SK-N-SH treated with all-trans-retinoic acid at 6 μM for 48 hours (cell line): Measurements from ENCODE around the gene C5AR2.

Source experiments
- ATAC-seq: fragments of 200-7000 bp; cut with Tn5 transposase; 3 replicates; pipeline ENCODE4 v1.9.1; 2020; ENCODE audit warnings: mild to moderate bottlenecking, moderate library complexity
- BACH2 ChIP-seq: fragments of 250-450 bp; sonication (Bioruptor Pico); IDR thresholded peaks from 2 replicates; pipeline ENCODE4 v1.9.0; 2021; ENCODE audit warnings: mild to moderate bottlenecking, borderline replicate concordance
- CSDC2 ChIP-seq: fragments of 250-450 bp; sonication (Bioruptor Pico); IDR thresholded peaks from 2 replicates; pipeline ENCODE4 v1.5.0; 2020; ENCODE audit warnings: mild to moderate bottlenecking, moderate library complexity
- ISL1 ChIP-seq: fragments of 250-450 bp; sonication (Bioruptor Pico); IDR thresholded peaks from 2 replicates; pipeline ENCODE4 v2.1.2; 2022; ENCODE audit warnings: mild to moderate bottlenecking, moderate library complexity
- PPARA ChIP-seq: fragments of 250-450 bp; sonication (Bioruptor Pico); IDR thresholded peaks from 2 replicates; pipeline ENCODE4 v1.5.0; 2020; ENCODE audit warnings: mild to moderate bottlenecking, borderline replicate concordance
- SNAI2 ChIP-seq: fragments of 250-450 bp; sonication (Bioruptor Pico); IDR thresholded peaks from 2 replicates; pipeline ENCODE4 v1.5.0; 2020; ENCODE audit warnings: mild to moderate bottlenecking, moderate library complexity
- TOX ChIP-seq: fragments of 250-450 bp; sonication (Bioruptor Pico); IDR thresholded peaks from 2 replicates; pipeline ENCODE4 v1.8.0; 2021; ENCODE audit warnings: mild to moderate bottlenecking, moderate library complexity, borderline replicate concordance
- ZC3H10 ChIP-seq: fragments of 250-450 bp; sonication (Bioruptor Pico); IDR thresholded peaks from 2 replicates; pipeline ENCODE4 v1.5.1; 2021; ENCODE audit warnings: mild to moderate bottlenecking, moderate library complexity
- ZFP30 ChIP-seq: fragments of 450-650 bp; formaldehyde crosslinking; IDR thresholded peaks from 2 replicates; pipeline ENCODE4 v1.5.0; 2022; ENCODE audit warnings: mild to moderate bottlenecking, moderate library complexity
- ZNF70 ChIP-seq: fragments of 450-650 bp; formaldehyde crosslinking; IDR thresholded peaks from 2 replicates; pipeline ENCODE4 v1.5.0; 2020; ENCODE audit warnings: mild to moderate bottlenecking, moderate library complexity
- ZNF8 ChIP-seq: fragments of 450-650 bp; formaldehyde crosslinking; IDR thresholded peaks from 2 replicates; pipeline ENCODE4 v1.5.0; 2020; ENCODE audit warnings: mild to moderate bottlenecking, moderate library complexity
- TF ChIP-seq, protein P1 (sequence below): fragments of 250-450 bp; sonication (Bioruptor Pico); IDR thresholded peaks from 2 replicates; pipeline ENCODE4 v1.5.1; 2020; ENCODE audit warnings: low read depth, mild to moderate bottlenecking, moderate library complexity
- TF ChIP-seq, protein P2 (sequence below): fragments of 250-450 bp; sonication (Bioruptor Pico); IDR thresholded peaks from 2 replicates; pipeline ENCODE4 v1.5.1; 2021; ENCODE audit warnings: mild to moderate bottlenecking, moderate library complexity
- TF ChIP-seq, protein P3 (sequence below): fragments of 250-450 bp; sonication (Bioruptor Pico); IDR thresholded peaks from 2 replicates; pipeline ENCODE4 v1.5.0; 2020; ENCODE audit warnings: mild to moderate bottlenecking, moderate library complexity
- TF ChIP-seq, protein P4 (sequence below): fragments of 250-450 bp; sonication (Bioruptor Pico); IDR thresholded peaks from 2 replicates; pipeline ENCODE4 v1.8.0; 2021; ENCODE audit warnings: low read depth, mild to moderate bottlenecking, moderate library complexity, borderline replicate concordance
- TF ChIP-seq, protein P5 (sequence below): fragments of 250-450 bp; sonication (Bioruptor Pico); IDR thresholded peaks from 2 replicates; pipeline ENCODE4 v1.8.0; 2020; ENCODE audit warnings: mild to moderate bottlenecking, moderate library complexity, borderline replicate concordance

Gene C5AR2

DNA sequence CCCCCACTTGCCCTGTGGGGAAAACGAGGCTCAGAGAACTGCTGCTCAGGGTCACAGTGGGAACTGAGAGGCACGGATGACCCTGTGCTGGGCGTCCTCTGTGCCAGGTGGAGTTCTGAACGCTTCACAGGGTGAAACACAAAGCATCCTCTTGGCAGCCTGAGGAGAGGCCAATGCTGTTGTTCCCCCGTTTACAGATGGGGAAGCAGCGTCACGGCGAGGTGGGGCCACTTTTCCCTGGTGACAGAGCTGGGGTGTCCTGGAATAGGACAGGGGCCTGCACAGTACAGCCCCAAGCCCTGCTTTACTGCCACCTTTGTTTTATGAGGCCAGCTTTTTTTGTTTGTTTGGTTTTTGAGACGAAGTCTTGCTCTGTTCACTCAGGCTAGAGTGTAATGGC lies 39.3 kb downstream of the C5AR2 start:
- no peak for ATAC-seq
- TF ChIP-seq, protein P1, sequence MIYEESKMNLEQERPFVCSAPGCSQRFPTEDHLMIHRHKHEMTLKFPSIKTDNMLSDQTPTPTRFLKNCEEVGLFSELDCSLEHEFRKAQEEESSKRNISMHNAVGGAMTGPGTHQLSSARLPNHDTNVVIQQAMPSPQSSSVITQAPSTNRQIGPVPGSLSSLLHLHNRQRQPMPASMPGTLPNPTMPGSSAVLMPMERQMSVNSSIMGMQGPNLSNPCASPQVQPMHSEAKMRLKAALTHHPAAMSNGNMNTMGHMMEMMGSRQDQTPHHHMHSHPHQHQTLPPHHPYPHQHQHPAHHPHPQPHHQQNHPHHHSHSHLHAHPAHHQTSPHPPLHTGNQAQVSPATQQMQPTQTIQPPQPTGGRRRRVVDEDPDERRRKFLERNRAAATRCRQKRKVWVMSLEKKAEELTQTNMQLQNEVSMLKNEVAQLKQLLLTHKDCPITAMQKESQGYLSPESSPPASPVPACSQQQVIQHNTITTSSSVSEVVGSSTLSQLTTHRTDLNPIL: no peak

DNA sequence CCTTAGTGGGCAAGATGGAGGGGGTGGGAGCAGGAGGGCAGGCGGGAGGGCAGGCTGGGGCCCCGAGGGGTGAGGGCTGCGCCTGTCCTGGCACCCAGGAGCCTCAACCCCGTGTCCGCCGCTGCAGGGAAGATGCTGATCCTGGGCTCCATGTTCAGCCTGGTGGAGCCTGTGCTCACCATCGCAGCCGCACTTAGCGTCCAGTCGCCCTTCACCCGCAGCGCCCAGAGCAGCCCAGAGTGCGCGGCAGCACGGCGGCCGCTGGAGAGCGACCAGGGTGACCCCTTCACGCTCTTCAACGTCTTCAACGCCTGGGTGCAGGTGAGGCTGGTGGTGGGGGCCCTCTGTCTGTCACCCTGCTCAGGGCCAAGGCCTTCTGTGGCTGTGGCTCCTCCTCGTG lies 40.6 kb downstream of the C5AR2 start:
- TF ChIP-seq, protein P1: no peak
- TF ChIP-seq, protein P2, sequence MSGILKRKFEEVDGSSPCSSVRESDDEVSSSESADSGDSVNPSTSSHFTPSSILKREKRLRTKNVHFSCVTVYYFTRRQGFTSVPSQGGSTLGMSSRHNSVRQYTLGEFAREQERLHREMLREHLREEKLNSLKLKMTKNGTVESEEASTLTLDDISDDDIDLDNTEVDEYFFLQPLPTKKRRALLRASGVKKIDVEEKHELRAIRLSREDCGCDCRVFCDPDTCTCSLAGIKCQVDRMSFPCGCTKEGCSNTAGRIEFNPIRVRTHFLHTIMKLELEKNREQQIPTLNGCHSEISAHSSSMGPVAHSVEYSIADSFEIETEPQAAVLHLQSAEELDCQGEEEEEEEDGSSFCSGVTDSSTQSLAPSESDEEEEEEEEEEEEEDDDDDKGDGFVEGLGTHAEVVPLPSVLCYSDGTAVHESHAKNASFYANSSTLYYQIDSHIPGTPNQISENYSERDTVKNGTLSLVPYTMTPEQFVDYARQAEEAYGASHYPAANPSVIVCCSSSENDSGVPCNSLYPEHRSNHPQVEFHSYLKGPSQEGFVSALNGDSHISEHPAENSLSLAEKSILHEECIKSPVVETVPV (CRISPR knock-in tag): no peak
- TF ChIP-seq ZNF8 (no peak), ZC3H10 (CRISPR knock-in tag) (no peak), SNAI2 (CRISPR knock-in tag) (no peak), ZNF70 (no peak), CSDC2 (CRISPR knock-in tag) (no peak), PPARA (CRISPR knock-in tag) (no peak), TOX (CRISPR knock-in tag) (no peak), ZFP30 (CRISPR knock-in tag) (no peak)
- TF ChIP-seq, protein P3, sequence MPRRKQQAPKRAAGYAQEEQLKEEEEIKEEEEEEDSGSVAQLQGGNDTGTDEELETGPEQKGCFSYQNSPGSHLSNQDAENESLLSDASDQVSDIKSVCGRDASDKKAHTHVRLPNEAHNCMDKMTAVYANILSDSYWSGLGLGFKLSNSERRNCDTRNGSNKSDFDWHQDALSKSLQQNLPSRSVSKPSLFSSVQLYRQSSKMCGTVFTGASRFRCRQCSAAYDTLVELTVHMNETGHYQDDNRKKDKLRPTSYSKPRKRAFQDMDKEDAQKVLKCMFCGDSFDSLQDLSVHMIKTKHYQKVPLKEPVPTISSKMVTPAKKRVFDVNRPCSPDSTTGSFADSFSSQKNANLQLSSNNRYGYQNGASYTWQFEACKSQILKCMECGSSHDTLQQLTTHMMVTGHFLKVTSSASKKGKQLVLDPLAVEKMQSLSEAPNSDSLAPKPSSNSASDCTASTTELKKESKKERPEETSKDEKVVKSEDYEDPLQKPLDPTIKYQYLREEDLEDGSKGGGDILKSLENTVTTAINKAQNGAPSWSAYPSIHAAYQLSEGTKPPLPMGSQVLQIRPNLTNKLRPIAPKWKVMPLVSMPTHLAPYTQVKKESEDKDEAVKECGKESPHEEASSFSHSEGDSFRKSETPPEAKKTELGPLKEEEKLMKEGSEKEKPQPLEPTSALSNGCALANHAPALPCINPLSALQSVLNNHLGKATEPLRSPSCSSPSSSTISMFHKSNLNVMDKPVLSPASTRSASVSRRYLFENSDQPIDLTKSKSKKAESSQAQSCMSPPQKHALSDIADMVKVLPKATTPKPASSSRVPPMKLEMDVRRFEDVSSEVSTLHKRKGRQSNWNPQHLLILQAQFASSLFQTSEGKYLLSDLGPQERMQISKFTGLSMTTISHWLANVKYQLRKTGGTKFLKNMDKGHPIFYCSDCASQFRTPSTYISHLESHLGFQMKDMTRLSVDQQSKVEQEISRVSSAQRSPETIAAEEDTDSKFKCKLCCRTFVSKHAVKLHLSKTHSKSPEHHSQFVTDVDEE: no peak
- TF ChIP-seq, protein P4, sequence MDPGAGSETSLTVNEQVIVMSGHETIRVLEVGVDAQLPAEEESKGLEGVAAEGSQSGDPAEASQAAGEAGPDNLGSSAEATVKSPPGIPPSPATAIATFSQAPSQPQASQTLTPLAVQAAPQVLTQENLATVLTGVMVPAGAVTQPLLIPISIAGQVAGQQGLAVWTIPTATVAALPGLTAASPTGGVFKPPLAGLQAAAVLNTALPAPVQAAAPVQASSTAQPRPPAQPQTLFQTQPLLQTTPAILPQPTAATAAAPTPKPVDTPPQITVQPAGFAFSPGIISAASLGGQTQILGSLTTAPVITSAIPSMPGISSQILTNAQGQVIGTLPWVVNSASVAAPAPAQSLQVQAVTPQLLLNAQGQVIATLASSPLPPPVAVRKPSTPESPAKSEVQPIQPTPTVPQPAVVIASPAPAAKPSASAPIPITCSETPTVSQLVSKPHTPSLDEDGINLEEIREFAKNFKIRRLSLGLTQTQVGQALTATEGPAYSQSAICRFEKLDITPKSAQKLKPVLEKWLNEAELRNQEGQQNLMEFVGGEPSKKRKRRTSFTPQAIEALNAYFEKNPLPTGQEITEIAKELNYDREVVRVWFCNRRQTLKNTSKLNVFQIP: no peak
- ATAC-seq: no peak

DNA sequence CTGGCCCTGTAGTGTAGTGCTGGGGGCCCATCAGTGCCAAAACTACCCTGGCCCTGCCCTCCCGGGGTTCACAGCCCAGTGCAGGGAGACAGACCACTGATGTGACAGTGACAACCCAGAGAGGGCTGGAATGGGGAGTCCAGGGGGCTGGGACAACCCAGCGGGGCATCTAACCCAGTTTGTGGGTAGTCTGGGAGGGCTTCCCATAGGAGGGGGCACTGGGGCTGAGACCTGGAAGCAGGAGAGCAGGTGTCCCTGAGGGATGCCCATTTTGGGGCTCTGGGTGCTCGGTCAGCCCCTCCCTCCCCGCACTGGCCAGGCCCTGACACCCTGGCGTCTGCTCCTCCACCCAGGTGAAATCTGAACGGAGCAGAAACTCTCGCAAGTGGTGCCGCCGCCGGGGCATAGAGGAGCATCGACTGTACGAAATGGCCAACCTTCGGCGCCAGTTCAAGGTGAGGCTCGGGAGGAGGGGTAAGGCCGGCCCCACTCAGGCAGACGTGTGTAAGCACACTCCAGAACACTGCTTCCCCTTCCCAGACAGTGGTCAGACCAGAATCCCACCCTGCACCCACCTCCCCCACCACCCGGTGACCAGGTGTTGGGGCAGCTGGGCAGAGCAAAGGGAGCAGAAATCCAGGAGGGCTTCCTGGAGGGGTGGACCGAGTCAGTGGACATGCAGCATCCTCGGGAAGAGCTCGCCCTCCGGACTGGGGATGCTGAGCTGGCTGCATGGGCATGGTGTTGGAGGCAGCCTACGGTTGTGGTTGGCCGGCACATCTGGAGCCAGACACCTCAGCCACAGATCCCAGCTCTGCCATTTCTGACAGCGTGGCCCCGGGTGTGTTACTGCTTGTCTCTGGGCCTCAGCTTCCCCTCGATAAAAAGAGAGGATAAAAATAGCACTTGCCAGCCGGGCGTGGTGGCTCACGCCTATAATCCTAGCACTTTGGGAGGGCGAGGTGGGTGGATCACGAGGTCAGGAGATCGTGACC lies 41.6 kb downstream of the C5AR2 start:
- TF ChIP-seq TOX (CRISPR knock-in tag): no peak
- no peak for TF ChIP-seq ZNF8
- TF ChIP-seq, protein P2 (CRISPR knock-in tag): no peak
- TF ChIP-seq BACH2 (CRISPR knock-in tag): no peak
- no peak for TF ChIP-seq ZFP30 (CRISPR knock-in tag)
- TF ChIP-seq, protein P3: no peak
- no peak for TF ChIP-seq ZC3H10 (CRISPR knock-in tag)
- TF ChIP-seq SNAI2 (CRISPR knock-in tag): no peak
- TF ChIP-seq, protein P1: no peak
- TF ChIP-seq, protein P5, sequence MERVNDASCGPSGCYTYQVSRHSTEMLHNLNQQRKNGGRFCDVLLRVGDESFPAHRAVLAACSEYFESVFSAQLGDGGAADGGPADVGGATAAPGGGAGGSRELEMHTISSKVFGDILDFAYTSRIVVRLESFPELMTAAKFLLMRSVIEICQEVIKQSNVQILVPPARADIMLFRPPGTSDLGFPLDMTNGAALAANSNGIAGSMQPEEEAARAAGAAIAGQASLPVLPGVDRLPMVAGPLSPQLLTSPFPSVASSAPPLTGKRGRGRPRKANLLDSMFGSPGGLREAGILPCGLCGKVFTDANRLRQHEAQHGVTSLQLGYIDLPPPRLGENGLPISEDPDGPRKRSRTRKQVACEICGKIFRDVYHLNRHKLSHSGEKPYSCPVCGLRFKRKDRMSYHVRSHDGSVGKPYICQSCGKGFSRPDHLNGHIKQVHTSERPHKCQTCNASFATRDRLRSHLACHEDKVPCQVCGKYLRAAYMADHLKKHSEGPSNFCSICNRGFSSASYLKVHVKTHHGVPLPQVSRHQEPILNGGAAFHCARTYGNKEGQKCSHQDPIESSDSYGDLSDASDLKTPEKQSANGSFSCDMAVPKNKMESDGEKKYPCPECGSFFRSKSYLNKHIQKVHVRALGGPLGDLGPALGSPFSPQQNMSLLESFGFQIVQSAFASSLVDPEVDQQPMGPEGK (CRISPR knock-in tag): no peak
- TF ChIP-seq, protein P4: no peak
- no peak for TF ChIP-seq ISL1 (CRISPR knock-in tag)
- no peak for ATAC-seq
